ENCODE data around the gene RNF207.

RNF207 gene

GRCh38 chr1:6163191-6163972 lies 42.5 kb upstream of the RNF207 start:
- TF ChIP-seq CTCF (IDR thresholded peaks at IDR 0.05; ENCODE audit: low read depth, low read length) = no peak
- H3K4me3 ChIP-seq (replicated peaks in 1 of 2; ENCODE audit: low read depth in 2 of 2, low read length in 2 of 2) = no peak overlapping the region
- DNase-seq (ENCODE audit: low read depth in 2 of 2) = no peak

DNA sequence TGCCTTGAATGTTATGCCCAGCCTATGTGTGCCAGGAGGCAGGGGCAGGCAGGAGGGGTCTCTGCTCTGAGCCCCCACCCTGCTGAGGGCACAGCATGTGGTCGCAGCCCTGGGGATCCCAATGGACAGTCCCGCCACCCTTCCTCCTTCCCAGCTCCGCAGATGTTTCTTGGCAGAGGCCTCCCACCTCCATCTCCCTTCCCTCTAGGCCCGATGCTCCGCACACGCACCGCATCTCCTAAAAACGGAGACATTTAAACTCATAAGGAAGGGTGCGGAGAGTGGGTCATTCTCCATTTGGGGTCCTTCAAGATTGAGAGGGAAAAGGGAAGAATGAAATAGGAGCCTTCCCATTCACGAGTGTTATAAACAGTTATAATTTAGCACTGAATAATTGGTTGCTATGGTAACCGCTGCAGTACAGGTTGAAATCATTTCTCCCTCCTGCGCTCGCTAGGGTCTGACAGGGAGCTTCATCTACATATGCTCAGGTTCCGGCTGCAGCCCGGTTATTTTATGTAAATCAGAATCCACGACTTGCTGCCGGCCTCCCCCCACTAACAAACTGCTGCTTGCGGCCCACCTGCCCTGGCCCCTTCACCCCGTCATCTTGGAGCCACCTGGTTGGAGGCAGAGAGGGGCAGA lies 41.8 kb upstream of the RNF207 start:
- TF ChIP-seq CTCF (IDR thresholded peaks at IDR 0.05; ENCODE audit: low read depth, low read length) = no peak
- no peak for DNase-seq (ENCODE audit: low read depth in 2 of 2)
- H3K4me3 ChIP-seq (replicated peaks in 1 of 2; ENCODE audit: low read depth in 2 of 2, low read length in 2 of 2) = no peak overlapping the region

DNA sequence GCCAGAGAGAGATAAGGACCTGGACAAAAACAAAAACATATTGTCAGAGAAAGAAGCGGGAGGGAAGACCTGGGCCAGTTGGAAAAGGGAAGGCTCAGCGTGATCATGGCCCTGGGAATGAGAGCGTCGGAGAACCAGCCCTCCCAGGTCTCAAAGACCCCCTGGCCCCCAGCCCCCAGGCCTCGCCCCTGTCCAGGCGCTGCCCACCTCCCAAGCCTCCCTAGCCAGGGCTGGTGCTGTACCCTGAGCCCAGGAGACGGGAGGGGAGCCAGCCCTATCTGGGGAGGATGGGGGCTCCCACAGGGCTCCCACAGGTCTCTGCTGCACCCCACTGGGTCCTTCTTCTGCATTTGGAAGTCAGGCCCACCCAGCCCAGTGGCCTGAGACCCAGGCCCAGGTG lies 40.9 kb upstream of the RNF207 start:
- no peak for TF ChIP-seq CTCF (IDR thresholded peaks at IDR 0.05; ENCODE audit: low read depth, low read length)
- H3K4me3 ChIP-seq (replicated peaks in 1 of 2; ENCODE audit: low read depth in 2 of 2, low read length in 2 of 2) = no peak overlapping the region
- DNase-seq (ENCODE audit: low read depth in 2 of 2) = no peak

- no peak for TF ChIP-seq CTCF (IDR thresholded peaks at IDR 0.05; ENCODE audit: low read depth, low read length)
- H3K4me3 ChIP-seq (replicated peaks in 1 of 2; ENCODE audit: low read depth in 2 of 2, low read length in 2 of 2) = no peak overlapping the region
- no peak for DNase-seq (ENCODE audit: low read depth in 2 of 2)
These were observed 40.4 kb upstream of the RNF207 start for GRCh38 chr1:6165441-6165985.

DNA sequence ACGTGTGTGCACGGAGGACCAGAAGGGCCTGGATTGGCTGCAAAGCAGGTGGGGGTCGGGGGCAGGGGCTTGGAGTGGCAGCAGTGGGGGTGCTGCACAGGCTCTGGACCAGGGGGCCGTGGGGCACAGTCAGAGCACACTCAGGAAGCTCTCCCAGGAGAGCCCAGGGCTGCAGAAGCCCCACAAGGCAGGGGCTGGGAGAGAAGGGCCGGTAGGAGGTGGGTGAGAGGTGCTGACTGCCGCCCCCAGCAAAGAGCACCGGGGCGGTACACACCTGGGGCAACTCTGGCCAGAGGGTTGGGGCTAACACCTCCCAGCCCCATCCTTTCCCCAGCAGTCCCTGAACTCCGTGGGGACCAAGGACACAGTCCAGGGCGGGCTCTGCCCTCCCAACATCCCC lies 39.7 kb upstream of the RNF207 start:
- H3K4me3 ChIP-seq (replicated peaks in 1 of 2; ENCODE audit: low read depth in 2 of 2, low read length in 2 of 2) = no peak overlapping the region
- no peak for TF ChIP-seq CTCF (IDR thresholded peaks at IDR 0.05; ENCODE audit: low read depth, low read length)
- no peak for DNase-seq (ENCODE audit: low read depth in 2 of 2)

DNA sequence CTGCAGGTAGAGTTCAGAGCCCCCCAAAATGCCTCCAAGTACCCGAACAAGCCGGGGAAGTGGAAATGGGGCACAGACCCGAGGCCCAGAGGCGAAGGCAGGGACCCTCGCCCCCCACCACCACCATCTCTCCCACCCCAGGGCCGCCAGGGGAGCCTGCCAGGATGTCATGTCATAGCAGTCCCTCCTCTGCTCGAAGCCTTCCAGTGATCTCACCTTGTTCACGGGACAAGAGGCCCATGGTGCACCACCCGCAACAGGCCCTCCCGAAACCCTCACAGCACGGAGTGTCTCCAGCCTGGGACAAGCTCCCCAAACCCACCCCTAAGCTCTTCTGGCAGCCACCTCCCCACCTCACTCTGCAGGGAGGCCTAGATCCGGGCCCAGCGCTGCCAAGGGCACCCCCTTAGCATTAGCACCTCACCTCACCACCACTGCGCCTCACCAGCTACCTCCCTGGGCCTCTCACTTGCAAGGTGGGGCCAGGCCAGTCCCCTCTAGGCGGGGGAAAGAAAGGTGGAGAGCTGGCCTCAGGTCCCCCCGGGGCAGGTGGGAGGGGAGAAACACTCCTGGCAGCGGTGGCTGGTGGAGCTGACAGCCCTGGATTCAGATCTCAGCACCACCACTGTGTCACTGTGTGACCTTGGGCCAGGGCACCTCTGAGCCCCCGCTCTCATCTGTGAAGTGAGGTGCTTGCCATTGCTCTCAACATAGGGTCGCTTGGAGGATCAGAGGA lies 39.1 kb upstream of the RNF207 start:
- no peak for TF ChIP-seq CTCF (IDR thresholded peaks at IDR 0.05; ENCODE audit: low read depth, low read length)
- DNase-seq (ENCODE audit: low read depth in 2 of 2) = no peak
- no peak overlapping the region for H3K4me3 ChIP-seq (replicated peaks in 1 of 2; ENCODE audit: low read depth in 2 of 2, low read length in 2 of 2)

All from cardiac fibroblast (primary cell).